HG03139 (cell line): ENCODE data around the gene COASY.
A peak's percentile ranks its signal among the peaks of the same experiment; 100 is the strongest.
"Not testable (repeated sequence)": the region's sequence is repeated elsewhere in the genome, so short reads cannot be mapped to it uniquely, and the experiment has no call there.

ENCODE experiments used
- ATAC-seq: cut with Tn5 transposase; IDR thresholded peaks from one replicate; pipeline ENCODE4 v1.9.1; 2021; ENCODE audit not compliant: unreplicated experiment

Gene COASY

DNA sequence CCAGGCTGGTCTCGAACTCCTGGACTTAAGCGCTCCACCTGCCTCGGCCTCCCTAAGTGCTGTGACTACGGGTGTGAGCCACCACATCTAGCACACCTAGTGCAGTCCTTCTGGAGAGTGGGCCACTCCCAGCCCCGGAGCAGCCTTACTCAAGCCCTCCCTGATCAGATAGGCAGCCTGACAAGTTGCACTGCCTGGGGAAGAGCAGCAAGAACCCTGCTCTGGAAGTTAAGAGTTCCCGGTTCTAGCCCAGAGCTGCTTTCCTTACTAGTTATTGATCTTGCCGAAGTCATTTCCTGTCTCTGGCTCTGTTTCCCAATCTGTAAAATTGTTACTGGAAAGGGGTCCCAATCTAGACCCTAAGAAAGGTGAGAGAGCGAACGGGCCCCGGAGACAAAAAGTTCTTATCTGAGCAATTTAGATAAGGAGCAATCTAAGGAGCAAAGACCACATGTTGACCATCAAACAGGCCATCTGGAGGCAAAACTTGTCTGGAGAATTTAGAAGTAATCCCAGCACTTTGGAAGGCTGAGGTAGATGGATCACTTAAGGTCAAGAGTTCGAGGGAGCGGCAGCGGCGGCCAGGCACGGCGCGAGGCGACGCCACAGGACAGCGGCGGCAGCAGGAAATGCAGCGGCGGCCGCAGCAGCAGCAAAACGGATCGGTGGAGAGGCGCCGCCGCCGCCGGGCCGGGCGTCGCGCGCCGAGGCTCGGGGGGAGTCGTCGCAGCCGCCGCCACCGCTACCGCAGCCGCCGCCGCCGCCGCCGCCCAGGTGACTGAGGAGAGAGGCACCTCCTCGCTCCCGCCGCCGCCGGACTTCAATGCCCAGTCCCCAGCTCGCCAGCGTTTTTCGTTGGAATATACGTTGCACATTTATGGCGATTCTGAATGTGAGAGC is 30.2 kb upstream of the COASY start:
- no peak for ATAC-seq

DNA sequence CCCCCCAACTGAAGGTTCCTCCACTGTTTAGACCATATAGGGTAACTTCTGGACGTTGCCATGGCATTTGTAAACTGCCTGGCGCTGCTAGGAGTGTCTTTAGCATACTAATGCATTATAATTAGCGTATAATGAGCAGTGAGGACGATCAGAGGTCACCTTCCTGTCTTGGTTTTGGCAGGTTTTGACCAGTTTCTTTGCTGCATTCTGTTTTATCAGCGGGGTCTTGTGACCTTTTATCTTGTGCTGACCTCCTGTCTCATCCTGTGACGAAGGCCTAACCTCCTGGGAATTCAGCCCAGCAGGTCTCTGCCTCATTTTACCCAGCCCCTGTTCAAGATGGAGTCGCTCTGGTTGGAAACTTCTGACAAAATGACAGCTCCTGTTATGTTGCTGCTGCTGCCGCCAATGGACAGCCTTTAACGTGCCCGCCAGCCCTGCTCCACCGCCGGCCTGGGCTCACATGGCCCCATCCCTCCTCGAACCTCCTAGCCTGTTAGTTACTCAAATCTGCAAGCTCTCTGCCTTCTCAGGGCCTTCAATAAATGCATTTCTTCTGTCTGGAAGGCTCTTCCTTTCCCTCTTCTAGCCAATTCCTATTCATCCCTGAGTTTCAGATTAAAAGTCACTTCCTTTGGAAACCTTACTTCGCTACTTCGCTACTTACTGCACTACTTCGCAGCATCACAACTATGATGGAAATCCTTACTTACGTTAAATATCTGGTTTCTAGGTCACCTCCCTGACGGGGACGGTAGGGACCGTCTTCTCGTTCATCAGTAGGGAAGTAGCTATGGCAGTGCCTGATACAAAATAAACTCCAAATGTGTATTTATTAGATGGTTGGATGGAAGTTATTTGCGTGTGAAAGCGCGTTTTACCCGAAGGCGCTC is 26.5 kb upstream of the COASY start:
- no peak for ATAC-seq

DNA sequence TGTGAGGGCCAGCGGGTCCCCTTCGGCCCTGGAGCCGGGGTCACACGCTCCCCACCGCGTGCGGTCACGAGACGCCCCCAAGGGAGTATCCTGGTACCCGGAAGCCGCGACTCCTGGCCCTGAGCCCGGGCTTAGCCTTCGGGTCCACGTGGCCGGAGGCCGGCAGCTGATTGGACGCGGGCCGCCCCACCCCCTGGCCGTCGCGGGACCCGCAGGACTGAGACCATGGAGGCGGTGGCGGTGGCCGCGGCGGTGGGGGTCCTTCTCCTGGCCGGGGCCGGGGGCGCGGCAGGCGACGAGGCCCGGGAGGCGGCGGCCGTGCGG is 25.9 kb upstream of the COASY start, which contains the start of gene NAGLU:
TSS of gene NAGLU (plus strand) at position 194 of the 324 bp plus-strand sequence. CDS start at position 226, 32 bp downstream.
- ATAC-seq: peak; percentile 72

DNA sequence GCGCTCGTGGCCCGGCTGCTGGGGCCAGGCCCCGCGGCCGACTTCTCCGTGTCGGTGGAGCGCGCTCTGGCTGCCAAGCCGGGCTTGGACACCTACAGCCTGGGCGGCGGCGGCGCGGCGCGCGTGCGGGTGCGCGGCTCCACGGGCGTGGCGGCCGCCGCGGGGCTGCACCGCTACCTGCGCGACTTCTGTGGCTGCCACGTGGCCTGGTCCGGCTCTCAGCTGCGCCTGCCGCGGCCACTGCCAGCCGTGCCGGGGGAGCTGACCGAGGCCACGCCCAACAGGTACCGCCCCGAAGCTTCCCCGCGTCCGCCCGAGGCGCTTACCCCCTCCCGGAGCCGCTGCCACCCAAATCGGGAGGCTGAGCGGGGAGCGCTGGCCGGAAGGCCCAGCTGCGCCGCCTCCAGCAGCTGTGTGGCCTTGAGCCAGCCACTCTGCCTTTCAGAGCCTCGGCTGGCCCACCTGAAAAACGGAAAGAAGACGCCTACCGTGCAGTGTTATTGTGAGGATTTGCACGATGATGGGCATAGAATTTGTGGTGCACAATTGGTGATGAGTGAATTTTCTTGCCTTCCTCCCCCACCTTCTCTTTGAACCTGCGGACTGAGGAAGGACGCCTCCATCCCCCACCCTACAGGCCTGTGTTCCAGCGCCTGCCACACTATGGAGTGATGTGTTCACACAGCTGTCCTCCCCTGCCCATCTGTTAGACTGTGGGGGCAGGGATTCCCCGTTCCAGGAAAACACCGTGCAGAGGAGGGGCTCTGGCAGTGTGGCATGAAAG is 25.4 kb upstream of the COASY start:
- peak; percentile 41 for ATAC-seq

DNA sequence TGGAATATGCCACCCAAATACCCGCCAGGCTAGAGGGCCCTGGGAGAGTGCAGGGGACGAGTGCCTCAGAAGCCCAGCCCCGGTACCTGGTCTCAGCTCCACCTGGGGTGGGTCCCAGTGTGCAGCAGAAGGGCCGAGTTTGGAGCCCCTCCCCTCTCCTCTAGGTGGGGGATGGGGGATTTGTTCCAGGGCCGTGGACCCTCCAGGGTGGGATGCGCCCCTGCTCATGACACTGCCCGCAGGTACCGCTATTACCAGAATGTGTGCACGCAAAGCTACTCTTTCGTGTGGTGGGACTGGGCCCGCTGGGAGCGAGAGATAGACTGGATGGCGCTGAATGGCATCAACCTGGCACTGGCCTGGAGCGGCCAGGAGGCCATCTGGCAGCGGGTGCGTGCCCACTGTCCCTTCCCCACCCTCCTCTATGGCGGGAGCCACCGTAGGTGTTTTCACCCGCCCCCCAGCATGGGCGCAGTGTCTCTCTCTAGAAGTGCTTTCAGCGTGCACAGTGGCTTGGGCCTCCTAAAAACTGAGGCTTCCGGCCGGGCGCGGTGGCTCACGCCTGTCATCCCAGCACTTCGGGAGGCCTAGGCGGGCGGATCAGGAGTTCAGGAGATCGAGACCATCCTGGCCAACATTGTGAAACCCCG is 24.7 kb upstream of the COASY start:
- no peak for ATAC-seq

DNA sequence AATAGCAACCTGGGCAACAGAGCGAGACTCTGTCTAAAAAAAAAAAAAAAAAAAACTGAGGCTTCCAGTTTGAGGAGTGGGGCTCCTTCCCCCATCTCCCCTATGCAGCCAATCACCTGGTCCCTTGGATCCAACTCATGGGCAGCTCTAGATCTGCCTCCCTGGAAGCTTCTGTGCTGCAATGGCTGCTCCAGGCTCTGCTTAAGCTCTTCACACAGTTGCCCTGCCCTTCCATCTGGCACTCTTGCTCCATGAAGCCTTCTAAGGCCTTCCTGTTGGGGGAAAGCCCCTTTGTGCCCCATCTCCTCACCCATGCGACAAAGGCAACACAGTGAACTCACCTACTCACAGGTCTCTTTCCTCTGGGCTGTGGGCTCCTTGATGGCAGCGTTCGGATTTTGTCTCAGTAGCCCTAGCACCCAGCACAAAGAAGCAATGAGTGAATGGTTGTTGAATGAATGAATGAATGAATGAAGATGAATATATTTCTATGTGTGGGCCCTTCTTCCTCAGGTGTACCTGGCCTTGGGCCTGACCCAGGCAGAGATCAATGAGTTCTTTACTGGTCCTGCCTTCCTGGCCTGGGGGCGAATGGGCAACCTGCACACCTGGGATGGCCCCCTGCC is 24.0 kb upstream of the COASY start:
- no peak for ATAC-seq

DNA sequence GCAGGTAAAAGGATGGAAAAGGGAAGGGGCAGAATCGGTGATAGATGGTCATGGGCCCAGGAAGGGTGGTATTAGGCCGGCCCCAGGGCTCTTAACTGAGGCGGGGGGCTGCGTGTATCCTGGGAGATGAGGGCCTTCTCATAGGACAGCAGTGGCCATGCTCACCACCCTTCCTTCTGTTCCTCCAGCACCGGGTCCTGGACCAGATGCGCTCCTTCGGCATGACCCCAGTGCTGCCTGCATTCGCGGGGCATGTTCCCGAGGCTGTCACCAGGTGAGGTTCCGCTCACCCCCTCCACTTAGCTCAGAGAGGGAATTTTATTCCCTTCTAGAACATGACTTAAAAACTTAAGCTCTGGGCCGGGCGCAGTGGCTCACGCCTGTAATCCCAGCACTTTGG is 23.5 kb upstream of the COASY start:
- ATAC-seq: no peak

DNA sequence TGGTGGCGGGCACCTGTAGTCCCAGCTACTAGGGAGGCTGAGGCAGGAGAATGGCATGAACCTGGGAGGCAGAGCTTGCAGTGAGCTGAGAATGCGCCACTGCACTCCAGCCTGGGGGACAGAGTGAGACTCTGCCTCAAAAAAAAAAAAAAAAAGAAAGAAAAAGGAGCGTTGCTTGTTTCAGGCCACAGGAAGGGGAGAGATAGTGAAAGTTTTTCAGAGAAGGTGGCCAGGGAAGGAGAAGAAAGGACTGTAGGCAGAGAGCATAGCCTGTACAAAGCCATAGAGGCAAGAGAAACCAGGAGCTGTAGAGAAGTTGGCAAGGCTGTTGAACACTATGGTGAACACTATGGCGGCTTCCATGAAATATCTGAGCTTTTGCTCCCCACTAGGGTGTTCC is 21.4 kb upstream of the COASY start:
- not testable (repeated sequence) for ATAC-seq

DNA sequence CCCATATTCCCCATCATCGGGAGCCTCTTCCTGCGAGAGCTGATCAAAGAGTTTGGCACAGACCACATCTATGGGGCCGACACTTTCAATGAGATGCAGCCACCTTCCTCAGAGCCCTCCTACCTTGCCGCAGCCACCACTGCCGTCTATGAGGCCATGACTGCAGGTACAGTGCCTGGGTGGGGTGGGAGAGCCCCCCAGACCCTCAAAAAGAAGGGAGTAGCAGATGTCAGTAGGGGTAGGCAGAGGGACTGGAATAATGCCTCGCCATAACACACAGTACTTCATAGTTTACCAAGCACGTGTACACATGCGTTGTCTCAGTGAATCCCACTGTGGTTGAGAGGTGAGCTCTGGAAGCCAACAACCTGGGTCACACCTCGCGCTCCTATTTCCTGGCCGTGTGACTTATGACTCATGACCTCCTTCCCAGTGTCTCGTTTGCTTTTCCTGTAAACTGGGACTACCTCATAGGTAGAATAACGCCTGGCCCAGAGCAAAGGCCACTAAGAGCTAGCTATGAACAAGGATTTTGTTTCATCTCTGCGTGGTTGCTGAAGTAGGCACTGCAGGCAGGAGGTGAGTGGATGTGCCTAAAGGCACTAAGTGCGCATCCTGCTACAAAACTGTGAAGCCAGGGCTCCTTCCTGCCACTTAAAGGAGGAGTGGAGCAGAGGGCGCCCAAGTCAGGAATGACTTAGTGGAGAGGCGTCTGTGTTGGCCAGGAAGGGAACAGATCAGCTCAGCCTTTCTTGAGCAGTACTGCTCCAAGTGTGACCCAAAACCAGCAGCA is 20.7 kb upstream of the COASY start:
- ATAC-seq: no peak

DNA sequence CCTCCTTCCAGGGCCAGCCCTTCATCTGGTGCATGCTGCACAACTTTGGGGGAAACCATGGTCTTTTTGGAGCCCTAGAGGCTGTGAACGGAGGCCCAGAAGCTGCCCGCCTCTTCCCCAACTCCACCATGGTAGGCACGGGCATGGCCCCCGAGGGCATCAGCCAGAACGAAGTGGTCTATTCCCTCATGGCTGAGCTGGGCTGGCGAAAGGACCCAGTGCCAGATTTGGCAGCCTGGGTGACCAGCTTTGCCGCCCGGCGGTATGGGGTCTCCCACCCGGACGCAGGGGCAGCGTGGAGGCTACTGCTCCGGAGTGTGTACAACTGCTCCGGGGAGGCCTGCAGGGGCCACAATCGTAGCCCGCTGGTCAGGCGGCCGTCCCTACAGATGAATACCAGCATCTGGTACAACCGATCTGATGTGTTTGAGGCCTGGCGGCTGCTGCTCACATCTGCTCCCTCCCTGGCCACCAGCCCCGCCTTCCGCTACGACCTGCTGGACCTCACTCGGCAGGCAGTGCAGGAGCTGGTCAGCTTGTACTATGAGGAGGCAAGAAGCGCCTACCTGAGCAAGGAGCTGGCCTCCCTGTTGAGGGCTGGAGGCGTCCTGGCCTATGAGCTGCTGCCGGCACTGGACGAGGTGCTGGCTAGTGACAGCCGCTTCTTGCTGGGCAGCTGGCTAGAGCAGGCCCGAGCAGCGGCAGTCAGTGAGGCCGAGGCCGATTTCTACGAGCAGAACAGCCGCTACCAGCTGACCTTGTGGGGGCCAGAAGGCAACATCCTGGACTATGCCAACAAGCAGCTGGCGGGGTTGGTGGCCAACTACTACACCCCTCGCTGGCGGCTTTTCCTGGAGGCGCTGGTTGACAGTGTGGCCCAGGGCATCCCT is 18.5 kb upstream of the COASY start:
- ATAC-seq: no peak

DNA sequence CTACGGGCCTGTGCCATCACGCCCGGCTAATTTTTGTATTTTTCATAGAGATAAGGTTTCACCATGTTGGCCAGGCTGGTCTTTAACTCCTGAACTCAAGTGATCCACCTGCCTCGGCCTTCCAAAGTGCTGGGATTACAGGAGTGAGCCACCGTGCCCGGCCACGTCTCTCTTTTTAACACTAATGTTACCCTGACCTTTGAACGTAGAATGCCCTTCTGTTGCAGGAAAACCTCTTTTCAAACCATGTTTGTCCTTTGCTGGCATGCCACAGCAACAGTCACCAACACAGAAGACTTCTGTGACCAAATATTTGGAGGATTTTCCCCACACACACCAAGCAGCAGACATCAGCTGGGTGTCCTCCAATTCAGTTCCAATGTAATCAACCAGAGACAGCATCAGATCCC is 17.1 kb upstream of the COASY start:
- ATAC-seq: no peak

DNA sequence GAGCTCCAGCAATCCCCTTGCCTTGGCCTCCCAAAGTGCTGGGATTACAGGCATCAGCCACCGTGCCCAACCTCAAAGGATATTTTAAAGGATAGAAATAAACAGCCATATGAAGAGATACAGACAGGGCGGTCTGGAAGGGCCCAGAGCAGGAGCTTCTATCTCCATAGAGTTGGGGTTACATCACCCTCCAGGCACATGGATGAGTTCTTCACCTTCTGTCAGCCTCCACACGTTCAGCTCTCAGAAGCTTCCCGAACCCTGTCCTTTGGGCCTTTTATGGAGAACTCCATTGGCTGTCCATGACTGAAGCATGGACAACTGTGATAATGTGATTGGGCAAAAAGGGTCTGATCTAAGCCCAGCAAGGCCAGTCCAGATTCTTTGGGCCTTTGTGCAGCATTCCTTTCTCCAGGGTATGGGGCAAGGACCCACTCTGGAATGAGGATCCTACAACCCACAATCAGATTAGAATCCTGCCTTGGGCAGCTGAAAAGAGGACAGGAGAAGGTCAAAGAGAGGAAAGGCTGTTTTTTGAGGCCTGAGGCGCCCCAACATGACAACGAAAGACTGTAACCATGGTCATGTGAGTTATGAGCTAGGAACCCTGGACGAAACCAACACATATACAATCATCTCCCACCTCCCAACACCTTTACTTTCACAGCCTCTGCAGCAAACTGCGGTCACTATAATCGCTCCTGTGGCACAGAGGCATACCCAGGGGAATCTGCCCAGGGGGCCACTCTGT is 16.0 kb upstream of the COASY start:
- ATAC-seq: not testable (repeated sequence)

DNA sequence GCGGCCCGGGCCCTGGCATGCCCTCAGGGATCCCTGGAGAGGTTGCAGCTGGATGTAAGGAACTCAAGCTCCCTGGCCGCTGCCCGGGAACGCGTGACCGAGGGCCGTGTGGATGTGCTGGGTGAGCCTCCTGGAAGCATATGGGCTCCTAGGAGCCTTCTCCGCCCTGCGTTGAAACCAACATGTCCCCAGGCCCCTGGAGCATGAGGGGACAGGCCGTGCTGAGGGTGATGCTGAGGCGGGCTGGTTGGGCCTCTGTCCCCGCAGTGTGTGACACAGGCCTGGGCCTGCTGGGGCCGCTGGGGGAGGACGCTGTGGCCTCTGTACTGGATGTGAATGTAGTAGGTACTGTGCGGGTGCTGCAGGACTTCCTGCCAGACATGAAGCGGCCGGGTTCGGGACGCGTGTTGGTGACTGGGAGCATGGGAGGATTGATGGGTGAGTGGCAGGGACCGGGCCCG is 14.9 kb upstream of the COASY start:
- no peak for ATAC-seq

DNA sequence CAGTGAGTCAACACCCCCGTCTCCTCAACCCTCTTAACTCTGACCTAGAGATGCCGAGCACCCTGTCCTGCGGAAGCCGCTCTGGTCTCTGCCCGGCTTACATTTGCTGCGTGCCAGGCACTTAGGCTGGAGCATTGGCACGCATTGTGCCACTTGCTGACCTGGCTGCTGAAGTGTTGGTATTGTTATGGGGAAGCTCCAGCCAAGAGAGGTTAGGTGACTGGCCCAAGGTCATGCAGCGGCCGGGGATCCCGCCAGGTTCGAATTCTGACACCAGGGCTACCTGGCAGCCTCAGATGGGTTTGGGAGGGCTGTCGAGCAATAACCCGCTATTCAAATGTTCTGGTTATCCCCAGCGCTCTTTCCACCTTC is 14.3 kb upstream of the COASY start:
- no peak for ATAC-seq

DNA sequence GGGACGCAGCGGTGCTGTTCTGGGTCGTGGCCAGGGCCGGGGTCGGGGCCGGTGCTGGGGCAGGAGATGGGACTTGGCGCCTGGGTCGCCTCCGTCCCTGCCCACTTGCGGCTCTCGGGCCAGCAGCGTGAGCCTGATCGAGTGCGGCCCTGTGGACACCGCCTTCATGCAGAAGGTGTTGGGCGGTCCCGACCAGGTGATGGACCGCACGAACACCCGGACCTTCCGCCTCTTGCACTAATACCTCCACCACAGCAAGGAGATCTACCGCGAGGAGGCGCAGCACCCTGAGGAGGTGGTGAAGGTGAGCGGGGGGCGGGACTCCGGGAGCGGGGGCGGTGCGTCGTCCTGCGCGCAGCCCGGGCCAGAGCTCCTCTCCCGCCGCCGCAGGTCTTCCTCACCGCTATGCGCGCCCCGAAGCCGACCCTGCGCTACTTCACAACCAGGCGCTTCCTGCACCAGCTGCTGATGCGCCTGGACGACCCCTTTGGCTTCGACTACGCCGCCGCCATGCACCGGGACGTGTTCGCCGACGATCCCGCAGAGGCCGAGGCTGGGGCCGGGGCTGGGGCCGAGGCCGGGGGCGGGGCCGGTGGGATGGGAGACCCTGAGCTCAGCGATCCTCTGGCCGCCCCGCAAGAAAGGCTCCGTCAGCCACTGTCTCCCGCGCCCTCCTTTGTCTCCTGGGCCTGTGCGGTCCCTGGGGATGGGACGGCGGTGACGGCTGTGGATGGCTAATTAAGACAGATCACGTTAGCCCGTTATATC is 13.7 kb upstream of the COASY start:
- ATAC-seq: no peak

DNA sequence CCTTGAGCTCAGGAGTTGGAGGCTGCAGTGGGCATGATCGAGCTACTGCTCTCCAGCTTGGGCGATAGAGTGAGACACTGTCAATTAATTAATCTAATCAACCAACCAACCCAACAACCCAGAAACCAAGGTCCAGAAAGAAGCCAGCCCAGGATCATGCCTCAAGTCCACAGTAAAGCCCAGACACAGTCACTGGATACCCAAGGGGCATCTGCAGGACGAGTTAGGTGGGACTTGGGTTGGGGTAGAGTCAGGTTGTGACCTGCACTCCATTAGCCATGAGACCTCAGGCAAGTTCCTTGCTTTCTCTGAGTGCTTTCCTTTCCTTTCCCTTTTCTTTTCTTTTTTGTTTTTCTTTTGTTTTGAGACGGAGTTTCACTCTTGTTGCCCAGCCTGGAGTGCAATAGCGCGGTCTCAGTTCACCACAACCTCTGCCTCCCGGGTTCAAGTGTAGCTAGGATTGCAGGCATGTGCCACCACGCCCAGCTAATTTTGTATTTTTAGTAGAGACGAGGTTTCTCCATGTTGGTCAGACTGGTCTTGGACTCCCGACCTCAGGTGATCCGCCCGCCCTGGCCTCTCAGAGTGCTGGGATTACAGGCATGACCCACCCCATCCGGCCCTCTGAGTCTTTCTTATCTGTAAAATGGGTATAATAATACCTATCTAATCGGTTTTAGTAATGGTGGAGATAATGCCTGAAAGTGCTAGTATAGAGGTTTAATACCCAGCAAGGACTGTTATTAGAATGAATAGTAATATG is 12.8 kb upstream of the COASY start:
- no peak for ATAC-seq
